Measurements from ENCODE around the gene MFRP. TPM values are rescaled to one million over a fixed set of nuclear protein-coding genes. Genes with fewer than 3 reads are reported as not detected.
A peak's percentile ranks its signal among the peaks of the same experiment; 100 is the strongest.

The MFRP gene
- total and polyA plus RNA-seq, 7 experiments from 2014 or later = not detected

DNA sequence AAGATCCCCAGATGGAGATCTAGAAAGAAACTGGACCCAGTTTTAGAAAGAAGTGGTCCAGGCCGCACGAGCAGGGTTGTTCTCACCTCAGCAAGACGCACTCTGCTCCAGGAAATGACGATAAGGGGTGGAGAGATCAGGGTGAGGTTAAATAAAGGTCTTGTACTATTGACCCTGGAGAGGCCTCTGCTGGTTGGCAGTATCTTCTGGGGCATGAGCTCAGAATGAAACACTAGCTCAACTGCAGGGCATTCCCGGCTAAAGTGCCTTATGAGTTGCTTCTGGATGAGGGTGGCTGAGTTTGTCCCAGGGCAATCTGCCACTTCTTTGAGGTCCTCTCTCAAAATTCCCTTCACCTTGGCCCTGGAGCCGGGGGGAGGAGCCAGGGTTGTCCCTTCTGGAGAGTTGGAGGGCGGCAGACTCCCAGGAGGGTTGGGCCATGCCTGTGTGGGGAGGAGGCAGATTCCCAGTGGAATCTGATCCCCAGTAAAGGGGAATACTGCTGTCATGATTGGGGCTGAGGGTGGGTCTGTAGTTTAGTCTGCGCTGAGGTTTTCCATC lies 24.1 kb upstream of the MFRP start:
- no peak overlapping the region for H3K4me3 Mint-ChIP-seq
- peaks cover 0 to 10% (median 6%) of the 10 kb centered on the region in 7 donors for H3K4me1 Mint-ChIP-seq
- peak; percentile 65 for ATAC-seq
- Histone ChIP-seq H3K4me1 (ENCODE audit: control insufficient read depth in 2 of 2, insufficient read depth in 2 of 2, low read length in 2 of 2) (peaks cover 0 to 11% of the 10 kb centered on the region in 2 donors), H3K9me3 (ENCODE audit: control insufficient read depth in 2 of 3, low read length in 3 of 3) (no peaks in the 10 kb centered on the region), H3K27ac (ENCODE audit: low read depth, low read length) (no peak overlapping the region), H3K4me3 (ENCODE audit: low read length) (no peak overlapping the region), H3K27me3 (ENCODE audit: control insufficient read depth in 2 of 2, insufficient read depth in 2 of 2, low read length in 2 of 2) (peaks cover 0 to 8% of the 10 kb centered on the region in 2 donors), H3K36me3 (ENCODE audit: control insufficient read depth in 2 of 3, insufficient read depth in 3 of 3, low read length in 3 of 3) (no peaks in the 10 kb centered on the region)
- POLR2A ChIA-PET = no interaction called here
- CTCF ChIA-PET = interaction anchor here (0.6 to 1.3 kb wide), 4 partner anchors 10 to 304 kb away, joined by 3 to 4 read pairs (median 3); no protein-coding TSS in a partner anchor
- H3K27ac Mint-ChIP-seq = no peak overlapping the region
- H3K9me3 Mint-ChIP-seq = no peaks in the 10 kb centered on the region
- no peak for DNase-seq
- peaks cover 27 to 53% (median 32%) of the 10 kb centered on the region in 5 donors for H3K27me3 Mint-ChIP-seq
- H3K36me3 Mint-ChIP-seq = peaks cover 0 to 6% (median 0%) of the 10 kb centered on the region in 5 donors
- intact Hi-C loops (cut with micrococcal nuclease) = no loop called here

DNA sequence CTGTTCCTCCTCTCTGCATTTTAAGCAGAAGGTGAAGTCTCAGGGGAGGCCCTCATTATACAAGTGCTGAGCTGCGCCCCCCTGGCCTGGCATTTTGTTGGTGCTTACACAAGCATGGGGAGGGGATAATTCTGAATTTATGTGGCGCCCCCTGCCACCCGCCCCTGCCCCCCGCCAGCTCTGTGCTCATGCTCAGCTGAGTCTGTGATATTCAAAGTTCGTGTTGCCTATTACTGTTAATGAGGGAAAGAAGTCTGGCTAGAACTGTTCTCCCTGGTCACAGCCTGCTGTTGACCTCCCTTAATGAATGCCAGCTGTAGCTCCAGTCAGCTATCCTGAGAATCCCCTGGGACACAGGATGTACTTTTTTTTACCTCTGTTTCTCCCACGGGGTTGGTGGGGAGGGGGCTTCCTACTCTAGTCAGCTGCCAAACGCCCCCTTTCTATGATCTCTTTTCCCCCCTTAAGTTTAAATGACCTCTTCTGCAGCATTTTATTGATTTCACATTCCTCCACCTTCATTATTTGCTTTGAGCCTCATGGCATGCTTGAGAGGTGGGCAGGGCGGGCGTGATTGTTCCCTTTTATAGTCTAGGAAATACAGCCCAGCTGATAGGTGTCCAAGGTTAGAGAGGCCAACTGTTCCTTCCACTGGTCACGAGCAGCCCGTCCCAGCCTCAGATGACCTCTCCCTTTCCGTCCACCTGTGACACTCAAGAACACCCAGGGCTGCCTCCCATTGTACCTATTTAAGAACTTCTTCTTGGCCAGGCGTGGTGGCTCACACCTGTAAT lies 22.8 kb upstream of the MFRP start:
- DNase-seq (no peak), ATAC-seq (no peak)
- no peak overlapping the region for H3K27ac ChIP-seq (ENCODE audit: low read depth, low read length)
- Mint-ChIP-seq H3K27me3 (peaks cover 38 to 65% (median 44%) of the 10 kb centered on the region in 5 donors), H3K9me3 (peaks cover 0 to 1% (median 0%) of the 10 kb centered on the region in 11 donors), H3K4me3 (no peak overlapping the region), H3K4me1 (peaks cover 7 to 16% (median 10%) of the 10 kb centered on the region in 7 donors), H3K27ac (no peak overlapping the region), H3K36me3 (peaks cover 0 to 6% (median 0%) of the 10 kb centered on the region in 5 donors)
- H3K9me3 ChIP-seq (ENCODE audit: control insufficient read depth in 2 of 3, low read length in 3 of 3) = no peaks in the 10 kb centered on the region
- peaks cover 0 to 11% of the 10 kb centered on the region in 2 donors for H3K4me1 ChIP-seq (ENCODE audit: control insufficient read depth in 2 of 2, insufficient read depth in 2 of 2, low read length in 2 of 2)
- ChIA-PET CTCF (interaction anchor here (0.9 to 2.6 kb wide), 2 partner anchors 11 to 13 kb away, joined by 3 to 12 read pairs; no protein-coding TSS in a partner anchor), POLR2A (no interaction called here)
- H3K4me3 ChIP-seq (ENCODE audit: low read length) = no peak overlapping the region
- no peaks in the 10 kb centered on the region for H3K36me3 ChIP-seq (ENCODE audit: control insufficient read depth in 2 of 3, insufficient read depth in 3 of 3, low read length in 3 of 3)
- H3K27me3 ChIP-seq (ENCODE audit: control insufficient read depth in 2 of 2, insufficient read depth in 2 of 2, low read length in 2 of 2) = peaks cover 5 to 21% of the 10 kb centered on the region in 2 donors
- intact Hi-C loops (cut with micrococcal nuclease) = no loop called here

- Mint-ChIP-seq H3K27ac (no peak overlapping the region), H3K4me3 (no peak overlapping the region), H3K27me3 (peaks cover 39 to 66% (median 45%) of the 10 kb centered on the region in 5 donors), H3K9me3 (peaks cover 0 to 1% (median 0%) of the 10 kb centered on the region in 11 donors), H3K4me1 (peaks cover 5 to 9% (median 8%) of the 10 kb centered on the region in 7 donors), H3K36me3 (peaks cover 0 to 6% (median 0%) of the 10 kb centered on the region in 5 donors)
- no peak overlapping the region for H3K4me3 ChIP-seq (ENCODE audit: low read length)
- intact Hi-C loops (cut with micrococcal nuclease) = no loop called here
- CTCF ChIA-PET = interaction anchor here (0.9 to 2.6 kb wide), 3 partner anchors 11 to 12 kb away, joined by 3 to 12 read pairs (median 3); no protein-coding TSS in a partner anchor
- DNase-seq (no peak), ATAC-seq (no peak)
- H3K9me3 ChIP-seq (ENCODE audit: control insufficient read depth in 2 of 3, low read length in 3 of 3) = no peaks in the 10 kb centered on the region
- H3K27ac ChIP-seq (ENCODE audit: low read depth, low read length) = no peak overlapping the region
- H3K4me1 ChIP-seq (ENCODE audit: control insufficient read depth in 2 of 2, insufficient read depth in 2 of 2, low read length in 2 of 2) = peaks cover 0 to 4% of the 10 kb centered on the region in 2 donors
- peaks cover 5 to 22% of the 10 kb centered on the region in 2 donors for H3K27me3 ChIP-seq (ENCODE audit: control insufficient read depth in 2 of 2, insufficient read depth in 2 of 2, low read length in 2 of 2)
- H3K36me3 ChIP-seq (ENCODE audit: control insufficient read depth in 2 of 3, insufficient read depth in 3 of 3, low read length in 3 of 3) = no peaks in the 10 kb centered on the region
- POLR2A ChIA-PET = interaction anchor here (0.6 kb wide), 1 partner anchor 950 kb away, joined by 3 read pairs; no protein-coding TSS in a partner anchor
These were observed 21.9 kb upstream of the MFRP start for GRCh38 chr11:119368121-119369034.

GRCh38 chr11:119367661-119368120 lies 21.2 kb upstream of the MFRP start:
- ChIA-PET POLR2A (no interaction called here), CTCF (interaction anchor here (0.9 to 2.6 kb wide), 4 partner anchors 11 to 13 kb away, joined by 3 to 12 read pairs (median 4); no protein-coding TSS in a partner anchor)
- intact Hi-C loops (cut with micrococcal nuclease) = no loop called here
- no peak for DNase-seq
- H3K36me3 ChIP-seq (ENCODE audit: control insufficient read depth in 2 of 3, insufficient read depth in 3 of 3, low read length in 3 of 3) = no peaks in the 10 kb centered on the region
- H3K4me1 ChIP-seq (ENCODE audit: control insufficient read depth in 2 of 2, insufficient read depth in 2 of 2, low read length in 2 of 2) = no peaks in the 10 kb centered on the region
- Mint-ChIP-seq H3K4me1 (peaks cover 5 to 14% (median 8%) of the 10 kb centered on the region in 7 donors), H3K27me3 (peaks cover 41 to 68% (median 47%) of the 10 kb centered on the region in 5 donors), H3K4me3 (no peak overlapping the region), H3K27ac (no peak overlapping the region), H3K9me3 (peaks cover 0 to 1% (median 0%) of the 10 kb centered on the region in 11 donors), H3K36me3 (peaks cover 0 to 6% (median 0%) of the 10 kb centered on the region in 5 donors)
- ATAC-seq = no peak
- H3K4me3 ChIP-seq (ENCODE audit: low read length) = no peak overlapping the region
- H3K27me3 ChIP-seq (ENCODE audit: control insufficient read depth in 2 of 2, insufficient read depth in 2 of 2, low read length in 2 of 2) = peaks cover 5 to 22% of the 10 kb centered on the region in 2 donors
- no peak overlapping the region for H3K27ac ChIP-seq (ENCODE audit: low read depth, low read length)
- H3K9me3 ChIP-seq (ENCODE audit: control insufficient read depth in 2 of 3, low read length in 3 of 3) = no peaks in the 10 kb centered on the region

GRCh38 chr11:119366690-119367620 lies 20.4 kb upstream of the MFRP start:
- Histone ChIP-seq H3K27ac (ENCODE audit: low read depth, low read length) (no peak overlapping the region), H3K9me3 (ENCODE audit: control insufficient read depth in 2 of 3, low read length in 3 of 3) (no peaks in the 10 kb centered on the region), H3K4me1 (ENCODE audit: control insufficient read depth in 2 of 2, insufficient read depth in 2 of 2, low read length in 2 of 2) (no peaks in the 10 kb centered on the region), H3K27me3 (ENCODE audit: control insufficient read depth in 2 of 2, insufficient read depth in 2 of 2, low read length in 2 of 2) (peaks cover 5 to 22% of the 10 kb centered on the region in 2 donors), H3K4me3 (ENCODE audit: low read length) (no peak overlapping the region), H3K36me3 (ENCODE audit: control insufficient read depth in 2 of 3, insufficient read depth in 3 of 3, low read length in 3 of 3) (no peaks in the 10 kb centered on the region)
- intact Hi-C loops (cut with micrococcal nuclease) = no loop called here
- DNase-seq (no peak), ATAC-seq (no peak)
- ChIA-PET CTCF (interaction anchor here (0.9 to 2.6 kb wide), 3 partner anchors 11 to 14 kb away, joined by 3 to 12 read pairs (median 4); no protein-coding TSS in a partner anchor), POLR2A (no interaction called here)
- Mint-ChIP-seq H3K4me3 (no peak overlapping the region), H3K27ac (no peak overlapping the region), H3K4me1 (peaks cover 5 to 16% (median 8%) of the 10 kb centered on the region in 7 donors), H3K27me3 (peaks cover 45 to 72% (median 54%) of the 10 kb centered on the region in 5 donors), H3K36me3 (peaks cover 0 to 6% (median 0%) of the 10 kb centered on the region in 5 donors), H3K9me3 (peaks cover 0 to 1% (median 0%) of the 10 kb centered on the region in 11 donors)
